Stimulated activated CD4-positive, alpha-beta T cell treated with anti-CD3 and anti-CD28 coated beads, Interleukin-4, amount 100 ng/mL, for 4 hours (primary cell): ENCODE measurements around the gene INPP5A.
A peak's percentile ranks its signal among the peaks of the same experiment; 100 is the strongest.

ENCODE experiments used
- DNase-seq, 2 experiments: peaks; one replicate each; pipeline ENCODE4 v3.0.0-alpha.2; 2020

INPP5A gene

GRCh38 chr10:132650611-132651250, 113.1 kb downstream of the INPP5A start:
- no peak for DNase-seq

- no peak for DNase-seq
Measured at GRCh38 chr10:132651511-132652029, 114.0 kb downstream of the INPP5A start.

GRCh38 chr10:132652446-132652845, 114.9 kb downstream of the INPP5A start:
- no peak for DNase-seq

- DNase-seq, result no peak
Measured at GRCh38 chr10:132652936-132653590, 115.5 kb downstream of the INPP5A start.

- no peak for DNase-seq
Measured at GRCh38 chr10:132653721-132654120, 116.1 kb downstream of the INPP5A start.

GRCh38 chr10:132654121-132654571, 116.6 kb downstream of the INPP5A start:
- DNase-seq, result no peak

- peak; percentile 25 to 55 for DNase-seq
Measured at GRCh38 chr10:132654708-132655661, 117.4 kb downstream of the INPP5A start.

- no peak for DNase-seq
Measured at GRCh38 chr10:132655735-132656134, 118.1 kb downstream of the INPP5A start.

- no peak for DNase-seq
Measured at GRCh38 chr10:132656283-132657126, 118.9 kb downstream of the INPP5A start.

GRCh38 chr10:132657127-132657706, 119.6 kb downstream of the INPP5A start:
- no peak for DNase-seq

- no peak for DNase-seq
Measured at GRCh38 chr10:132657748-132658147, 120.2 kb downstream of the INPP5A start.

- no peak for DNase-seq
Measured at GRCh38 chr10:132658546-132659205, 121.1 kb downstream of the INPP5A start.

GRCh38 chr10:132659206-132660091, 121.9 kb downstream of the INPP5A start:
- no peak for DNase-seq

GRCh38 chr10:132660385-132660784, 122.8 kb downstream of the INPP5A start:
- no peak for DNase-seq

- DNase-seq, result no peak
Measured at GRCh38 chr10:132662186-132662920, 124.8 kb downstream of the INPP5A start.

GRCh38 chr10:132663666-132664365, 126.2 kb downstream of the INPP5A start:
- no peak for DNase-seq

- no peak for DNase-seq
Measured at GRCh38 chr10:132664407-132664806, 126.8 kb downstream of the INPP5A start.

- DNase-seq, result no peak
Measured at GRCh38 chr10:132664883-132665282, 127.3 kb downstream of the INPP5A start.
